Trophoblast cell (in vitro differentiated cells and primary cell): Measurements from ENCODE around the gene ERICH2.

Source experiments
- DNase-seq, 2 donors: peaks; one replicate each; pipeline ENCODE4 v3.0.0-alpha.2; 2016
- H2AFZ ChIP-seq: 2 replicates; pipeline ENCODE4 v1.6.1; 2013; ENCODE audit warnings: low read length, moderate library complexity, mild to moderate bottlenecking; ENCODE audit not compliant: insufficient read depth, poor library complexity
- H2AK5ac ChIP-seq: 2 replicates; pipeline ENCODE4 v1.6.1; 2013; ENCODE audit warnings: mild to moderate bottlenecking, low read length
- H2BK120ac ChIP-seq: 2 replicates; pipeline ENCODE4 v1.6.1; 2013; ENCODE audit warnings: low read length, mild to moderate bottlenecking, moderate library complexity; ENCODE audit not compliant: insufficient read depth, poor library complexity
- H2BK12ac ChIP-seq: 2 replicates; pipeline ENCODE4 v1.6.1; 2013; ENCODE audit warnings: mild to moderate bottlenecking, low read length, moderate library complexity
- H2BK5ac ChIP-seq: 2 replicates; pipeline ENCODE4 v1.6.1; 2013; ENCODE audit warnings: low read length, low read depth, moderate library complexity, mild to moderate bottlenecking; ENCODE audit not compliant: poor library complexity
- H3K14ac ChIP-seq: 2 replicates; pipeline ENCODE4 v1.6.1; 2013; ENCODE audit warnings: mild to moderate bottlenecking, low read length
- H3K18ac ChIP-seq: 2 replicates; pipeline ENCODE4 v1.6.1; 2013; ENCODE audit warnings: mild to moderate bottlenecking, low read length
- H3K23ac ChIP-seq: 2 replicates; pipeline ENCODE4 v1.6.1; 2013; ENCODE audit warnings: low read length
- H3K27ac ChIP-seq: 2 replicates; pipeline ENCODE4 v1.5.1; 2013; ENCODE audit warnings: low read depth, mild to moderate bottlenecking, inconsistent platforms, low read length, moderate library complexity
- H3K27me3 ChIP-seq: 2 replicates; pipeline ENCODE4 v1.6.1; 2013; ENCODE audit warnings: inconsistent platforms, mild to moderate bottlenecking, low read length, moderate library complexity; ENCODE audit not compliant: insufficient read depth
- H3K36me3 ChIP-seq, 2 experiments: 1 replicate in 1 of 2; 2 replicates in 1 of 2; pipeline ENCODE4 v1.6.1; 2013; ENCODE audit warnings: low read length in 2 of 2, mild to moderate bottlenecking in 2 of 2, moderate library complexity in 1 of 2; ENCODE audit not compliant: insufficient read depth in 2 of 2, control insufficient read depth in 1 of 2
- H3K4ac ChIP-seq: 2 replicates; pipeline ENCODE4 v1.6.1; 2013; ENCODE audit warnings: low read depth, mild to moderate bottlenecking, low read length, moderate library complexity
- H3K4me1 ChIP-seq, 2 experiments: 1 replicate in 1 of 2; 2 replicates in 1 of 2; pipeline ENCODE4 v1.6.1; 2013; ENCODE audit warnings: low read length in 2 of 2, mild to moderate bottlenecking in 2 of 2, moderate library complexity in 1 of 2; ENCODE audit not compliant: insufficient read depth in 2 of 2, control insufficient read depth in 1 of 2
- H3K4me2 ChIP-seq: 2 replicates; pipeline ENCODE4 v1.6.1; 2013; ENCODE audit warnings: inconsistent platforms, mild to moderate bottlenecking, low read length, moderate library complexity
- H3K4me3 ChIP-seq: 2 replicates; pipeline ENCODE4 v1.5.1; 2013; ENCODE audit warnings: mild to moderate bottlenecking, low read depth, low read length, inconsistent platforms
- H3K79me1 ChIP-seq: one replicate; pipeline ENCODE4 v1.6.1; 2013; ENCODE audit warnings: low read length
- H3K79me2 ChIP-seq: 2 replicates; pipeline ENCODE4 v1.6.1; 2013; ENCODE audit warnings: low read length, mild to moderate bottlenecking; ENCODE audit not compliant: control insufficient read depth, insufficient read depth, poor library complexity
- H3K9ac ChIP-seq: 2 replicates; pipeline ENCODE4 v1.6.1; 2013; ENCODE audit warnings: mild to moderate bottlenecking, low read length
- H3K9me3 ChIP-seq: 2 replicates; pipeline ENCODE4 v1.6.1; 2013; ENCODE audit warnings: low read depth, mild to moderate bottlenecking, control low read depth, inconsistent platforms, low read length; ENCODE audit not compliant: insufficient read depth
- H4K12ac ChIP-seq: 2 replicates; pipeline ENCODE4 v1.6.1; 2013; ENCODE audit warnings: low read depth, mild to moderate bottlenecking, low read length, moderate library complexity
- H4K8ac ChIP-seq: 2 replicates; pipeline ENCODE4 v1.6.1; 2013; ENCODE audit warnings: low read depth, mild to moderate bottlenecking, low read length, moderate library complexity
- H4K91ac ChIP-seq: one replicate; pipeline ENCODE4 v1.6.1; 2013; ENCODE audit warnings: low read depth, mild to moderate bottlenecking, low read length, moderate library complexity
- WGBS: extraction: QIAGEN DNeasy Blood & Tissue Kit; methylation state at CpG from one replicate; pipeline ENCODE4 v1.1.7; 2013; ENCODE audit warnings: missing lambda C conversion rate; ENCODE audit not compliant: insufficient read length, insufficient coverage; ENCODE audit errors: extremely low coverage; 5-methylcytosine and 5-hydroxymethylcytosine counted together

ERICH2 gene

GRCh38 chr2:170770606-170771420, 635 bp downstream of the ERICH2 start:
- Histone ChIP-seq H3K79me1 (peaks cover 7% of the 10 kb centered on the region), H3K9me3 (peaks cover 2% of the 10 kb centered on the region), H3K4me3 (peak overlapping the region; percentile 86), H2BK120ac (peak overlapping the region; percentile 86), H2AK5ac (no peak overlapping the region), H3K27me3 (peaks cover 5% of the 10 kb centered on the region), H2BK5ac (peak overlapping the region; percentile 69), H3K4me1 (peaks cover 5 to 10% of the 10 kb centered on the region in 2 experiments), H3K79me2 (peaks cover 3% of the 10 kb centered on the region), H3K4me2 (peak overlapping the region; percentile 98), H3K36me3 (no peaks in the 10 kb centered on the region), H3K18ac (peak overlapping the region; percentile 84), H4K12ac (peak overlapping the region; percentile 64), H3K27ac (peak overlapping the region; percentile 51), H4K8ac (peak overlapping the region; percentile 97), H3K23ac (no peak overlapping the region), H3K14ac (peak overlapping the region; percentile 90), H4K91ac (peak overlapping the region; percentile 91), H3K9ac (peak overlapping the region; percentile 71), H3K4ac (peak overlapping the region; percentile 15), H2BK12ac (peak overlapping the region; percentile 36), H2AFZ (peak overlapping the region; percentile 99)
- WGBS: no CpG with 5 or more reads among the region's 82 CpGs
- DNase-seq: peak; percentile 84 to 91

- WGBS: no CpG with 5 or more reads among the region's 15 CpGs
Measured at GRCh38 chr2:170771421-170771937, 1.3 kb downstream of the ERICH2 start.

GRCh38 chr2:170772295-170772694, 2.1 kb downstream of the ERICH2 start:
- Histone ChIP-seq H3K36me3 (no peaks in the 10 kb centered on the region), H2BK12ac (no peak overlapping the region), H4K91ac (no peak overlapping the region), H3K14ac (no peak overlapping the region), H3K9ac (no peak overlapping the region), H4K12ac (no peak overlapping the region), H2BK120ac (no peak overlapping the region), H3K79me2 (peaks cover 3% of the 10 kb centered on the region), H3K23ac (no peak overlapping the region), H3K79me1 (peaks cover 7% of the 10 kb centered on the region), H3K9me3 (peaks cover 2% of the 10 kb centered on the region), H3K27ac (no peak overlapping the region), H2BK5ac (no peak overlapping the region), H4K8ac (no peak overlapping the region), H2AK5ac (no peak overlapping the region), H3K4ac (no peak overlapping the region), H3K4me1 (peaks cover 5 to 10% of the 10 kb centered on the region in 2 experiments), H3K18ac (no peak overlapping the region), H3K27me3 (peaks cover 5% of the 10 kb centered on the region), H3K4me2 (no peak overlapping the region), H3K4me3 (no peak overlapping the region), H2AFZ (no peak overlapping the region)
- DNase-seq: no peak

More at GRCh38 chr2:170771421-170771937, 1.3 kb downstream of the ERICH2 start:
- no peak for DNase-seq
- Histone ChIP-seq H3K23ac (no peak overlapping the region), H4K8ac (no peak overlapping the region), H2AFZ (peak overlapping the region; percentile 95), H3K79me2 (peaks cover 3% of the 10 kb centered on the region), H3K27me3 (peaks cover 5% of the 10 kb centered on the region), H2AK5ac (no peak overlapping the region), H3K4me1 (peaks cover 5 to 10% of the 10 kb centered on the region in 2 experiments), H3K4me3 (peak overlapping the region; percentile 86), H3K4ac (no peak overlapping the region), H3K4me2 (peak overlapping the region; percentile 87), H3K14ac (peak overlapping the region; percentile 55), H3K27ac (no peak overlapping the region), H4K12ac (no peak overlapping the region), H3K18ac (no peak overlapping the region), H2BK120ac (no peak overlapping the region), H4K91ac (no peak overlapping the region), H3K79me1 (peaks cover 7% of the 10 kb centered on the region), H3K9me3 (peaks cover 2% of the 10 kb centered on the region), H3K9ac (no peak overlapping the region), H2BK5ac (no peak overlapping the region), H3K36me3 (no peaks in the 10 kb centered on the region), H2BK12ac (no peak overlapping the region)

DNA sequence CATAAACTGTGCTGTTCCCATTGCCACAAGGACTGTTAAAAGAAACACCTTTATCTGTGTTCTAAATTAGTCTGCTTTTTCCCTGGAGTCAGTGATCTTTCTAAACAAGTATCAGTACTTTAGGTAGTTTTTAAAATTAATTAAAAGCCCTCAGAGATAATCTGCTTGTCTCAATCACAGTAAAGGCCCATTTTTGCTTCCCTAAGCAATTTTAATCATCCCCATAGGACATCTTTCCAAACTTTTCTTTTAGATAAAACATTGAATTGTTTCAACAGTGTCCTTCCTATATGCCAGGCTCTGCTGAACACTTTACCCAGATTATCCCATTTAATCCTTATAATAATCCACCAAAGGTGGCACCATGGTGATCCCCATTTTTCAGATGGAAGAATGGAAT, 3.9 kb downstream of the ERICH2 start:
- no peak overlapping the region for H2BK120ac ChIP-seq
- H3K14ac ChIP-seq: no peak overlapping the region
- no peak overlapping the region for H3K9ac ChIP-seq
- no peak overlapping the region for H2BK5ac ChIP-seq
- no peak overlapping the region for H4K8ac ChIP-seq
- no peak overlapping the region for H2AFZ ChIP-seq
- no peak overlapping the region for H3K4me2 ChIP-seq
- H2AK5ac ChIP-seq: no peak overlapping the region
- H3K36me3 ChIP-seq: no peaks in the 10 kb centered on the region
- no peak for DNase-seq
- H3K79me2 ChIP-seq: peaks cover 3% of the 10 kb centered on the region
- H3K4me1 ChIP-seq: peaks cover 5 to 10% of the 10 kb centered on the region in 2 experiments
- H4K12ac ChIP-seq: no peak overlapping the region
- no peak overlapping the region for H3K27ac ChIP-seq
- no peak overlapping the region for H3K18ac ChIP-seq
- H3K79me1 ChIP-seq: peaks cover 7% of the 10 kb centered on the region
- no peak overlapping the region for H4K91ac ChIP-seq
- no peak overlapping the region for H2BK12ac ChIP-seq
- no peak overlapping the region for H3K23ac ChIP-seq
- no peak overlapping the region for H3K4me3 ChIP-seq
- no peak overlapping the region for H3K4ac ChIP-seq
- peaks cover 5% of the 10 kb centered on the region for H3K27me3 ChIP-seq
- H3K9me3 ChIP-seq: peaks cover 2% of the 10 kb centered on the region
